Neural cell (in vitro differentiated cells): ENCODE measurements around the gene DDHD1. TPM values are rescaled to one million over a fixed set of nuclear protein-coding genes. Genes with fewer than 3 reads are reported as not detected.

ENCODE experiments used
- H2AFZ ChIP-seq: fragments of 200-600, 300-800 bp; sonication (generic), shearing (Covaris generic); 2 replicates; pipeline ENCODE4 v1.6.0; 2014; ENCODE audit warnings: low read depth, mild to moderate bottlenecking, antibody characterized with exemption, low read length, moderate library complexity
- H3F3A ChIP-seq: fragments of 200-600 bp; shearing (Covaris generic); 2 replicates; pipeline ENCODE4 v1.6.1; 2016; ENCODE audit warnings: mild to moderate bottlenecking, moderate library complexity, mixed read lengths, antibody characterized with exemption, low read length; ENCODE audit not compliant: insufficient read depth, poor library complexity, severe bottlenecking
- H3K27ac ChIP-seq: fragments of 200-600, 300-800 bp; sonication (generic), shearing (Covaris generic); 2 replicates; pipeline ENCODE4 v1.5.1; 2014; ENCODE audit warnings: mild to moderate bottlenecking, low read length, moderate library complexity
- H3K27me3 ChIP-seq: fragments of 300-800, 200-600 bp; sonication (generic), shearing (Covaris generic); 2 replicates; pipeline ENCODE4 v1.6.0; 2014; ENCODE audit warnings: mild to moderate bottlenecking, low read depth, low read length, moderate library complexity; ENCODE audit not compliant: insufficient read depth
- H3K36me3 ChIP-seq: fragments of 300-800, 200-600 bp; sonication (generic), shearing (Covaris generic); 2 replicates; pipeline ENCODE4 v1.5.1; 2014; ENCODE audit warnings: mild to moderate bottlenecking, antibody characterized with exemption, low read length, moderate library complexity; ENCODE audit not compliant: insufficient read depth
- H3K4me2 ChIP-seq: fragments of 300-800, 200-600 bp; sonication (generic), shearing (Covaris generic); 2 replicates; pipeline ENCODE4 v1.6.0; 2014; ENCODE audit warnings: mild to moderate bottlenecking, low read length
- H3K4me3 ChIP-seq: fragments of 300-800, 200-600 bp; sonication (generic), shearing (Covaris generic); 2 replicates; pipeline ENCODE4 v1.5.1; 2014; ENCODE audit warnings: mild to moderate bottlenecking, low read length, moderate library complexity
- H3K79me2 ChIP-seq: fragments of 200-600 bp; shearing (Covaris generic); replicated peaks from 2 replicates; pipeline ENCODE4 v1.6.0; 2014; ENCODE audit warnings: mild to moderate bottlenecking, low read length, moderate library complexity; ENCODE audit not compliant: insufficient read depth
- H3K9ac ChIP-seq: fragments of 300-800, 200-600 bp; sonication (generic), shearing (Covaris generic); 2 replicates; pipeline ENCODE4 v1.6.1; 2016; ENCODE audit warnings: mild to moderate bottlenecking, low read length, mixed read lengths
- H3K9me2 ChIP-seq: fragments of 200-600 bp; shearing (Covaris generic); 2 replicates; pipeline ENCODE4 v1.6.1; 2016; ENCODE audit warnings: mild to moderate bottlenecking, low read length, mixed read lengths; ENCODE audit not compliant: insufficient read depth
- H3K9me3 ChIP-seq: fragments of 200-600, 300-800 bp; sonication (generic), shearing (Covaris generic); 2 replicates; pipeline ENCODE4 v1.6.1; 2016; ENCODE audit warnings: mild to moderate bottlenecking, mixed run types, low read length, moderate library complexity, mixed read lengths
- H4K20me1 ChIP-seq: fragments of 200-600 bp; shearing (Covaris generic); 2 replicates; pipeline ENCODE4 v1.6.1; 2016; ENCODE audit warnings: mild to moderate bottlenecking, mixed run types; ENCODE audit not compliant: insufficient read depth
- CTCF ChIP-seq: fragments of 450-650 bp; IDR thresholded peaks from 2 replicates; pipeline ENCODE4 v1.5.1; 2014; ENCODE audit warnings: antibody characterized with exemption, mild to moderate bottlenecking, moderate library complexity; ENCODE audit not compliant: poor library complexity, severe bottlenecking
- EP300 ChIP-seq: fragments of 450-650 bp; conservative IDR thresholded peaks from 2 replicates; pipeline ENCODE4 v1.6.1; 2014; ENCODE audit warnings: antibody characterized with exemption, mild to moderate bottlenecking, moderate library complexity; ENCODE audit not compliant: poor library complexity, severe bottlenecking
- EZH2 ChIP-seq: fragments of 200-600, 300-800 bp; shearing (Covaris generic), sonication (generic); IDR thresholded peaks from 2 replicates; pipeline ENCODE4 v1.6.1; 2014; ENCODE audit warnings: antibody characterized with exemption, low read length, borderline replicate concordance, mild to moderate bottlenecking; ENCODE audit not compliant: insufficient read depth, poor library complexity, severe bottlenecking
- MXI1 ChIP-seq: fragments of 450-650 bp; conservative IDR thresholded peaks from 2 replicates; pipeline ENCODE4 v1.6.1; 2014; ENCODE audit warnings: antibody characterized with exemption, mild to moderate bottlenecking; ENCODE audit not compliant: poor library complexity, severe bottlenecking
- POLR2AphosphoS5 ChIP-seq: IDR thresholded peaks from 2 replicates; pipeline ENCODE4 v1.6.1; 2012
- RAD21 ChIP-seq: fragments of 450-650 bp; conservative IDR thresholded peaks from 2 replicates; pipeline ENCODE4 v1.6.1; 2014; ENCODE audit warnings: antibody characterized with exemption, mild to moderate bottlenecking, moderate library complexity
- REST ChIP-seq: IDR thresholded peaks from 2 replicates; pipeline ENCODE4 v1.6.1; 2012; ENCODE audit warnings: borderline replicate concordance
- SMC3 ChIP-seq: fragments of 450-650 bp; conservative IDR thresholded peaks from 2 replicates; pipeline ENCODE4 v1.6.1; 2014; ENCODE audit warnings: antibody characterized with exemption, mild to moderate bottlenecking, moderate library complexity; ENCODE audit not compliant: poor library complexity
- TAF1 ChIP-seq: IDR thresholded peaks from 2 replicates; pipeline ENCODE4 v1.6.1; 2012; ENCODE audit warnings: low read depth
- polyA plus RNA-seq: library from polyadenylated mRNA; depleted of rRNA; stranded (reverse); fragments of >200 nt; gene quantifications from 2 replicates; pipeline ENCODE4 v1.2.3, GENCODE V29; 2014

Gene DDHD1
- polyA plus RNA-seq, 1 donor from 2014 or later: 13.9 TPM

GRCh38 chr14:53060046-53060445 is 93.1 kb downstream of the DDHD1 start:
- Histone ChIP-seq H3K79me2 (no peaks in the 10 kb centered on the region), H3K9ac (no peak overlapping the region), H3K4me3 (no peak overlapping the region), H3K36me3 (no peaks in the 10 kb centered on the region), H3K27me3 (no peaks in the 10 kb centered on the region), H4K20me1 (no peaks in the 10 kb centered on the region), H3K27ac (no peak overlapping the region), H3F3A (no peaks in the 10 kb centered on the region), H3K9me2 (no peaks in the 10 kb centered on the region), H2AFZ (no peak overlapping the region), H3K9me3 (no peaks in the 10 kb centered on the region), H3K4me2 (no peak overlapping the region)
- TF ChIP-seq POLR2AphosphoS5 (no peak), REST (no peak)

- no peaks in the 10 kb centered on the region for H3K27me3 ChIP-seq
- H3F3A ChIP-seq: no peaks in the 10 kb centered on the region
- H3K27ac ChIP-seq: no peak overlapping the region
- H3K4me3 ChIP-seq: no peak overlapping the region
- no peaks in the 10 kb centered on the region for H3K79me2 ChIP-seq
- no peaks in the 10 kb centered on the region for H4K20me1 ChIP-seq
- no peaks in the 10 kb centered on the region for H3K9me3 ChIP-seq
- TF ChIP-seq MXI1: no peak
- peak; percentile 90 for TF ChIP-seq SMC3
- TF ChIP-seq CTCF: peak; percentile 81
- TF ChIP-seq TAF1: no peak
- no peak for TF ChIP-seq REST
- peak; percentile 80 for TF ChIP-seq RAD21
- TF ChIP-seq POLR2AphosphoS5: no peak
- TF ChIP-seq EP300: no peak
- no peak for TF ChIP-seq EZH2
- no peak overlapping the region for H3K4me2 ChIP-seq
- H3K9ac ChIP-seq: no peak overlapping the region
- no peak overlapping the region for H2AFZ ChIP-seq
- no peaks in the 10 kb centered on the region for H3K9me2 ChIP-seq
- H3K36me3 ChIP-seq: no peaks in the 10 kb centered on the region
These were observed 98.1 kb downstream of the DDHD1 start for GRCh38 chr14:53055003-53055402.
